Activated CD4-positive, alpha-beta memory T cell treated with anti-CD3 and anti-CD28 coated beads, Interleukin-2, amount 10 ng/mL, durations not matched to agents 7 days and 5 days (primary cell): ENCODE data around the gene RFX4. TPM values are rescaled to one million over a fixed set of nuclear protein-coding genes. Genes with fewer than 3 reads are reported as not detected.
A peak's percentile ranks its signal among the peaks of the same experiment; 100 is the strongest.

Source experiments
- CTCF ChIA-PET: fragments of 350-600 bp; sonication (Branson Sonifier 250); formaldehyde crosslinking; loops from one replicate; lab custom pipeline; 2021; ENCODE audit warnings: antibody characterized with exemption, inconsistent platforms; lab: Charles Lee
- POLR2A ChIA-PET: fragments of 350-600 bp; sonication (Branson Sonifier 250); formaldehyde crosslinking; loops from one replicate; lab custom pipeline; 2021; ENCODE audit warnings: antibody characterized with exemption; lab: Charles Lee
- DNase-seq: peaks from one replicate; pipeline ENCODE4 v3.0.0-alpha.2; 2020
- H3K27ac Mint-ChIP-seq: one replicate; pipeline ENCODE4 v1.8.0; 2021; ENCODE audit warnings: mild to moderate bottlenecking, mixed read lengths
- H3K27me3 Mint-ChIP-seq: one replicate; pipeline ENCODE4 v1.8.0; 2021; ENCODE audit warnings: mixed read lengths
- H3K36me3 Mint-ChIP-seq: one replicate; pipeline ENCODE4 v1.8.0; 2021; ENCODE audit warnings: low read depth, mixed read lengths
- H3K4me1 Mint-ChIP-seq: one replicate; pipeline ENCODE4 v1.8.0; 2021; ENCODE audit warnings: mixed read lengths
- H3K4me3 Mint-ChIP-seq: one replicate; pipeline ENCODE4 v1.8.0; 2021; ENCODE audit warnings: mild to moderate bottlenecking, mixed read lengths
- H3K9me3 Mint-ChIP-seq: one replicate; pipeline ENCODE4 v1.8.0; 2021; ENCODE audit warnings: mixed read lengths
- total RNA-seq, 2 experiments: library from RNA; stranded (reverse); gene quantifications; one replicate each; pipeline ENCODE4 v1.2.3, GENCODE V29; 2021

RFX4 gene
- total RNA-seq, 2 experiments from 2014 or later: not detected

DNA sequence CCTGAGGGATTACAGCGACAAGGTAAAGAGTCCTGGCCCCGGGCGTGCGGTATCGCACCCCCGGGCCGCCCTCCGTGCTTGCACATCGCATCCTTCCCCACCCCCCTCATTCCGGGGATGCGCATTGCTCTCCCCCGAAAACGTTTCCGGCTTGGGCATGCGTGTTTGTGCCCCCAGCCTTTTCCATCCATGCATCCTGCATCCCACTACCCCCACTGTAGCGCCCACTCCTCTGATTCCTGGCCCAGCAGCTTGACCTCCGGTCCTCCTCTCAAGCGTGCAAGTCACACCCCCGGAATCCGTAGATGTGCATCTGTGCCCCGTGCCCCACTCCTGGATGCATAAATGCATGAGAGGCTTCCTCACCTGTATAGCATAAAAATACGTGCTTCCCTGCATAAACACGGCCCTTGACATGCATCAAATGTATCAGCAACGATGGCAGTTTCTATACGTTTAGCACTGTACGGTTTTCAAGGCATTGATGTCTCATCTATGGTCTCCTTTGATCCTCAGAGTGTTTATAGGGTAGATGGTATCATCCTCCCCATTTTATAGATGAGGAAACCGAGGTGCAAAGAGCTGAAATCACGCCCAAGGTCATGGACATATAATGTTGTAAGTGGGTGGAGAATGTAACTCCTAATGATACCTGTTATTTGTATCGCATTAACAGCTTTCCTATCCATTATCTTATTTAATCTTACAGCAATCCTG is 192.2 kb downstream of the RFX4 start:
- ChIA-PET POLR2A (interaction anchor here (0.8 to 2.5 kb wide), 4 partner anchors 16 to 472 kb away, joined by 3 to 10 read pairs (median 3); no protein-coding TSS in a partner anchor), CTCF (no interaction called here)
- Mint-ChIP-seq H3K4me3 (peak overlapping the region; percentile 93), H3K9me3 (no peaks in the 10 kb centered on the region), H3K4me1 (peaks cover 29% of the 10 kb centered on the region), H3K27me3 (no peaks in the 10 kb centered on the region), H3K27ac (peak overlapping the region; percentile 87), H3K36me3 (peaks cover 7% of the 10 kb centered on the region)
- peak; percentile 35 for DNase-seq

DNA sequence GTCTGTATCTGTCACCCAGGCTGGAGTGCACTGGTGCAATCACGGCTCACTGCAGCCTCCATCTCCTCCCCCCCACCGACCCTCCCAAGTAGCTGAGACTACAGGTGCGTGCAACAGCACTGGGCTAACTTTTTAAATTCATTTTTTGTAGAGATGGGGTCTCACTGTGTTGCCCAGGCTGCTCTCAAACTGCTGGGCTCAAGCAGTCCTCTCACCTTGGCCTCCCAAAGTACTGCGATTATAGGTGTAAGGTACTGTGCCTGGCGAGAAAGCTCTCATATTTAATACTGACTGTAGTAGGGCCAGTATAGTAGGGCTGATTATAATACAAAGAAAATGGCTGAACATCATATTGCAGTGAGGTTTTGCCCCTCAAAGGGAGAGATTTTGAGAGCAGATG is 194.1 kb downstream of the RFX4 start:
- peaks cover 29% of the 10 kb centered on the region for H3K4me1 Mint-ChIP-seq
- no peak overlapping the region for H3K4me3 Mint-ChIP-seq
- H3K36me3 Mint-ChIP-seq: peaks cover 13% of the 10 kb centered on the region
- H3K9me3 Mint-ChIP-seq: no peaks in the 10 kb centered on the region
- H3K27ac Mint-ChIP-seq: no peak overlapping the region
- no peaks in the 10 kb centered on the region for H3K27me3 Mint-ChIP-seq
- ChIA-PET CTCF (no interaction called here), POLR2A (no interaction called here)
- DNase-seq: no peak

GRCh38 chr12:106780010-106780631 is 197.3 kb downstream of the RFX4 start:
- H3K4me3 Mint-ChIP-seq: no peak overlapping the region
- H3K27me3 Mint-ChIP-seq: no peaks in the 10 kb centered on the region
- H3K4me1 Mint-ChIP-seq: peaks cover 20% of the 10 kb centered on the region
- no peaks in the 10 kb centered on the region for H3K9me3 Mint-ChIP-seq
- ChIA-PET CTCF (interaction anchor here (1.0 kb wide), 1 partner anchor 61 kb away, joined by 3 read pairs; no protein-coding TSS in a partner anchor), POLR2A (interaction anchor here (0.6 kb wide), 1 partner anchor 33 kb away, joined by 3 read pairs; no protein-coding TSS in a partner anchor)
- H3K27ac Mint-ChIP-seq: no peak overlapping the region
- DNase-seq: no peak
- H3K36me3 Mint-ChIP-seq: peaks cover 16% of the 10 kb centered on the region

GRCh38 chr12:106782619-106783018 is 199.8 kb downstream of the RFX4 start:
- DNase-seq: no peak
- H3K4me3 Mint-ChIP-seq: no peak overlapping the region
- H3K9me3 Mint-ChIP-seq: no peaks in the 10 kb centered on the region
- ChIA-PET CTCF (no interaction called here), POLR2A (no interaction called here)
- no peak overlapping the region for H3K27ac Mint-ChIP-seq
- H3K4me1 Mint-ChIP-seq: no peaks in the 10 kb centered on the region
- peaks cover 25% of the 10 kb centered on the region for H3K36me3 Mint-ChIP-seq
- no peaks in the 10 kb centered on the region for H3K27me3 Mint-ChIP-seq

GRCh38 chr12:106783515-106783914 is 200.7 kb downstream of the RFX4 start:
- no peak for DNase-seq
- Mint-ChIP-seq H3K27me3 (no peaks in the 10 kb centered on the region), H3K27ac (no peak overlapping the region), H3K36me3 (peaks cover 32% of the 10 kb centered on the region), H3K4me1 (no peaks in the 10 kb centered on the region), H3K4me3 (no peak overlapping the region), H3K9me3 (no peaks in the 10 kb centered on the region)
- ChIA-PET POLR2A (no interaction called here), CTCF (no interaction called here)

GRCh38 chr12:106790020-106790419 is 207.2 kb downstream of the RFX4 start:
- POLR2A ChIA-PET: interaction anchor here (0.9 kb wide), 1 partner anchor 14 kb away, joined by 3 read pairs; no protein-coding TSS in a partner anchor
- no peak overlapping the region for H3K4me3 Mint-ChIP-seq
- H3K4me1 Mint-ChIP-seq: no peaks in the 10 kb centered on the region
- no peak overlapping the region for H3K27ac Mint-ChIP-seq
- CTCF ChIA-PET: interaction anchor here (1.0 to 1.1 kb wide), 2 partner anchors 10 to 11 kb away, joined by 3 read pairs; no protein-coding TSS in a partner anchor
- H3K9me3 Mint-ChIP-seq: no peaks in the 10 kb centered on the region
- H3K36me3 Mint-ChIP-seq: peaks cover 52% of the 10 kb centered on the region
- H3K27me3 Mint-ChIP-seq: no peaks in the 10 kb centered on the region
- DNase-seq: no peak

GRCh38 chr12:106791531-106791930 is 208.7 kb downstream of the RFX4 start:
- no peaks in the 10 kb centered on the region for H3K9me3 Mint-ChIP-seq
- POLR2A ChIA-PET: no interaction called here
- H3K27ac Mint-ChIP-seq: no peak overlapping the region
- no peaks in the 10 kb centered on the region for H3K27me3 Mint-ChIP-seq
- H3K4me1 Mint-ChIP-seq: no peaks in the 10 kb centered on the region
- DNase-seq: no peak
- CTCF ChIA-PET: no interaction called here
- no peak overlapping the region for H3K4me3 Mint-ChIP-seq
- H3K36me3 Mint-ChIP-seq: peaks cover 50% of the 10 kb centered on the region

DNA sequence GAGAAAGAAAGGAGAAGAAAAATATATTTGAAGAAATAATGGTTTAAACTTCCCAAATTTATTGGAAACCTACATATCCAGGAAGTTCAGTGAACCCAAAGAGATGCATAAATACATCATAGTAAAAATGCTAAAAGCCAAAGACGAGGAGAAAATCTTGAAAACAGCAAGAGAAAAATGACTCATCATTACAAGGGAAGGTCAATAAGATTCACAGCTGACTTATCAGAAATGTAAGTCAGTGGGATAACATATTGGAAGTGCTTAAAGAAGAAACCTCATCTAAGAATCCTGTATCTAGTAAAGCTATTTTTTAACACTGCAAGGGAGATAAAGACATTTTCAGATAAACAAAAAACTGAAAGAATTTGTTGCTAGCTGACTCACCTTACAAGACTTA is 211.6 kb downstream of the RFX4 start:
- no peak for DNase-seq
- Mint-ChIP-seq H3K4me1 (no peaks in the 10 kb centered on the region), H3K36me3 (peaks cover 28% of the 10 kb centered on the region), H3K27ac (no peak overlapping the region), H3K9me3 (no peaks in the 10 kb centered on the region), H3K27me3 (no peaks in the 10 kb centered on the region), H3K4me3 (no peak overlapping the region)
- CTCF ChIA-PET: no interaction called here
- POLR2A ChIA-PET: no interaction called here

DNA sequence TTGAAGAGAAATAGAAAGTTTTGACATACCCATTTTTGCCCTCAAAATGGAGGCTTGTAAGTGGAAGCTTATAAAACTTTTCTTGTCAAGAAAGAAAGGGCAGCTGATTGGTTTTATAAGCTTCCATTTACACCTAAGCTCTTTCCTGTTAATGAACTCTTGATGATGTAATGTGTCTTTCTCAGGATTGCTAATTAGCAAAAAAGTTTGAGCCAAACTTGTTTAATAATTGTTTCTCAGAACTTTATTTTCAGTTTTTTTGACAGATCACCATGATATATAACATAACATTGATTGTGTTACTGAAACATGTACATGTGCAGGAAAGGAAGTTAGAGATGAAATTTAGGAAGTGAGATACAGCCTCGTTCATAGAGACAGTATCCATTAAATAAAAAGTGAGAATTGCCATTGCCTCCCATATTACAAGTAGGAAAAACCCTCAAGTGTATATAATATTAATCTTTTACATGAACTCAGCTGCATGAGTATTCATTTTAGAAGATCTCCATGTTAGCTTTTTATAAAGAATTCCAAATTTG is 218.4 kb downstream of the RFX4 start:
- ChIA-PET POLR2A (no interaction called here), CTCF (interaction anchor here (0.6 kb wide), 1 partner anchor 11 kb away, joined by 3 read pairs; no protein-coding TSS in a partner anchor)
- DNase-seq: no peak
- Mint-ChIP-seq H3K27me3 (no peaks in the 10 kb centered on the region), H3K4me3 (no peak overlapping the region), H3K4me1 (no peaks in the 10 kb centered on the region), H3K36me3 (peaks cover 20% of the 10 kb centered on the region), H3K9me3 (no peaks in the 10 kb centered on the region), H3K27ac (no peak overlapping the region)

- no peak for DNase-seq
- Mint-ChIP-seq H3K4me3 (no peak overlapping the region), H3K9me3 (no peaks in the 10 kb centered on the region), H3K36me3 (peaks cover 24% of the 10 kb centered on the region), H3K27ac (no peak overlapping the region), H3K4me1 (no peaks in the 10 kb centered on the region), H3K27me3 (no peaks in the 10 kb centered on the region)
- ChIA-PET CTCF (no interaction called here), POLR2A (no interaction called here)
These were observed 219.2 kb downstream of the RFX4 start for GRCh38 chr12:106801830-106802533.

DNA sequence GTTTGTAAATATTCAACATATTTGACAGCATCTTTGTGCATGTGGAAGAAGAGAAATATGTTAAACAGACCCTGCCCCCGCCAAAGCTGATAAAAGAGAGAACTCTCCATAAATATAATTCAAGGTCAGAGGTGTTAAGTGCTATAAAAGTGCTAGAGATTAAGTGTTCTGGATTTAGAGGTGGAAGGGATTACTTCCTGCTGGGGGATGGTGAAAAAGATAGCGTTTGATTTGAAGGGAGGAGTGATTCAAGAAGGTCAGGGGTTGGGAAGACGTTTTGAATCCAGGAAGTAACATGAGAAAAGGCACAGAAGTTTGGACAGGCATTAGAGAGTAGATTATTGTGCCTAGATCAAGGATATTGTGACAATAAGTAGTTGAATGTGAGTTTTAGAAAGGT is 221.9 kb downstream of the RFX4 start:
- POLR2A ChIA-PET: no interaction called here
- no peak overlapping the region for H3K4me3 Mint-ChIP-seq

More for the DNA sequence above, 221.9 kb downstream of the RFX4 start:
- H3K27me3 Mint-ChIP-seq: no peaks in the 10 kb centered on the region
- peaks cover 25% of the 10 kb centered on the region for H3K36me3 Mint-ChIP-seq
- no peaks in the 10 kb centered on the region for H3K4me1 Mint-ChIP-seq
- no peaks in the 10 kb centered on the region for H3K9me3 Mint-ChIP-seq
- DNase-seq: no peak
- no peak overlapping the region for H3K27ac Mint-ChIP-seq
- CTCF ChIA-PET: no interaction called here
